Thoracic aorta (tissue), 2 donors: ENCODE measurements around the gene IGFBPL1. TPM values are rescaled to one million over a fixed set of nuclear protein-coding genes. Genes with fewer than 3 reads are reported as not detected.

ENCODE experiments used
- ATAC-seq: fragments of 150-250 bp; one replicate; pipeline ENCODE4 v1.8.0; 2017; ENCODE audit warnings: low read depth; ENCODE audit not compliant: insufficient number of reproducible peaks, low FRiP score
- DNase-seq: peaks from one replicate; pipeline ENCODE4 v3.0.0-alpha.2; 2020; ENCODE audit warnings: low spot score
- H3K27ac ChIP-seq, 2 donors: fragments of 200-600 bp; sonication (generic); 1 replicate in 1 of 2; 2 replicates in 1 of 2; pipeline ENCODE4 v1.5.1; 2016; ENCODE audit warnings: mild to moderate bottlenecking in 2 of 2, moderate library complexity in 2 of 2
- H3K27me3 ChIP-seq: fragments of 200-600 bp; sonication (generic); replicated peaks from 2 replicates; pipeline ENCODE4 v1.6.0; 2016; ENCODE audit warnings: mild to moderate bottlenecking; ENCODE audit not compliant: insufficient read depth
- H3K36me3 ChIP-seq: fragments of 200-600 bp; sonication (generic); one replicate; pipeline ENCODE4 v1.5.1; 2016
- H3K4me1 ChIP-seq, 2 donors: fragments of 200-600 bp; sonication (generic); 1 replicate in 1 of 2; 2 replicates in 1 of 2; pipeline versions ENCODE4 v1.5.1 to v1.6.0; 2016; ENCODE audit warnings: low read depth in 2 of 2, mild to moderate bottlenecking in 1 of 2; ENCODE audit not compliant: control insufficient read depth in 1 of 2
- H3K4me3 ChIP-seq: fragments of 200-600 bp; sonication (generic); 2 replicates; pipeline ENCODE4 v1.5.1; 2016; ENCODE audit warnings: mild to moderate bottlenecking
- H3K9me3 ChIP-seq: fragments of 200-600 bp; sonication (generic); 2 replicates; pipeline ENCODE4 v1.5.1; 2016
- CTCF ChIP-seq: fragments of 200-600 bp; sonication (generic); IDR thresholded peaks from one replicate; pipeline ENCODE4 v1.5.1; 2019; ENCODE audit warnings: antibody characterized with exemption
- total RNA-seq, 2 donors: library from RNA; depleted of rRNA; stranded (reverse); fragments of >200 nt; gene quantifications; one replicate each; pipeline versions ENCODE4 v1.1.0 to v1.2.3, GENCODE V29; 2016

The IGFBPL1 gene
- total RNA-seq, 2 donors from 2014 or later: 16.6 to 34.0 TPM

DNA sequence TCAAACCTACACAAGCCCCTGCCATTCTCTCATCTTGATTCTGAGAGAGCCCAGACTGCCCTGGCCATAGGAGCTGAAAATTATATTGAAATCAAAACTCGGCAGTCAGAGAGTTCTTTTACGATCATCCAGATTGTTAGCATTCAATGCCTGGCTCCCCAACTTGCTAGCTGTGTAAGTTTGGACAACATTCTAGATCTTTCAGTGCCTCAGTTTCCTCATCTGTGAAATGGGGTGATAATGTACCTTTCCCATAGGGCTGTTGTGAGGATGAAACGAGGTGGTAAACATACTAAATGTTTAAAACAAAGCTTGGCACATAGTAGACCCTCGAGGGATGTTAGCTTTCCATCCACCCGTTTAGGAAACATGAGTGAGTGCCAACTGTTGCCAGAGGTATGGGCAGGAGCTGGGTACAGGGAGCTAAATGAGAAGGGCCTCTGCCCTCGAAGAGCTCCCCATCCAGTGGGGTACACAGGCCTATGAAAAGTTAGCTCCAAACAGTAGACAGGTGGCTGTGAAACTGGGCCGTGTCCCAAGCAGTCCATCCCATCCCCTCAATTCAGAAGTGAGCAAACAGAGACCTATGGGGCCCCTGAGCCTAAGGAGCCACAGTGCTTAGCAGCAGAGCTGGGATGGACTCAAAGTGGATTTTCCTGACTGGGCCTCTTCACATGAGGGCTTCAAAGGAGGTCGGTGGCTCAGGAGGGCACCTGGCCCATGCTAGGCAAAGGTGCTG lies 17.3 kb upstream of the IGFBPL1 start:
- Histone ChIP-seq H3K4me1 (no peaks in the 10 kb centered on the region), H3K9me3 (no peaks in the 10 kb centered on the region), H3K4me3 (no peak overlapping the region), H3K36me3 (no peaks in the 10 kb centered on the region), H3K27ac (no peak overlapping the region), H3K27me3 (no peaks in the 10 kb centered on the region)
- no peak for TF ChIP-seq CTCF
- ATAC-seq (no peak), DNase-seq (no peak)

DNA sequence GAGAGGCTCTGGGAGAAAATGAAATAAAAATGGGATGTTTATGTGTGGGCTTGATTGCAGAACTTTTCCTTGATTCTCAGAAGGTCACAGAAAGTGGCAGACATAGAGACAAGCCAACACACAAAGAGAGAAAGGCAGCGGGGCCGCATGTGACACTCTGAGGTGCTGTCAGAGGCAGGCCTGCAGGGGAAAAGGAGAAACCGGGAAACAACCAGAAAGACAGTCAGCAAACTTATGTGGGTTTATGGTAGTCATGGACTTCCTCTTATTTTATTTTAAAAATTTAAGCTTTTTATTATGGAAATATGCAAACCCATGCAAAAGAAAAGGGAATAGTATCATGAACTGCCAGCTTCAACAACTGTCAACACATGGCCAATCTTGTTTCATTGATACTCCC lies 16.3 kb upstream of the IGFBPL1 start:
- no peak for TF ChIP-seq CTCF
- no peak overlapping the region for H3K27ac ChIP-seq
- no peak overlapping the region for H3K4me3 ChIP-seq
- ATAC-seq (no peak), DNase-seq (no peak)
- H3K9me3 ChIP-seq: no peaks in the 10 kb centered on the region
- H3K4me1 ChIP-seq: no peaks in the 10 kb centered on the region
- H3K27me3 ChIP-seq: no peaks in the 10 kb centered on the region
- H3K36me3 ChIP-seq: no peaks in the 10 kb centered on the region

DNA sequence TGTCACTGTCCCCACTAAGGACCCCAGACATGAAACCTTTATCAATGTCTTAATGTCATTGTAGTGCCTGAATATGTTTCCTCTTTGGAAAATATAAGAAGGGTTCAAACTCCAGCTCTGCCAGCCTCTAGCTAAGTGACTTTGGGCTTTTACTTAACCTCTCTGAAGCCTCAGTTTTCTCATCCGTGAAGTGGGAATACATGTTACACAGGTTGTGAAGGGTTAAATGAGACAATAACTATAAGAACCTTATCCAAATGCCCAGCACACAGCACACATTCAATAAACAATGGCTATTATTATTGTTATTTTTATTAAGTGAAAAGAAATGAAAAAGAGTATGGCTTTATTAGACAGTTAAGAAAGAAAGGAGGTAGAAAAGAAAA lies 15.7 kb upstream of the IGFBPL1 start:
- no peaks in the 10 kb centered on the region for H3K36me3 ChIP-seq
- H3K27ac ChIP-seq: no peak overlapping the region
- no peaks in the 10 kb centered on the region for H3K9me3 ChIP-seq
- H3K27me3 ChIP-seq: no peaks in the 10 kb centered on the region
- no peak overlapping the region for H3K4me3 ChIP-seq
- DNase-seq (no peak), ATAC-seq (no peak)
- H3K4me1 ChIP-seq: no peaks in the 10 kb centered on the region
- no peak for TF ChIP-seq CTCF

- ATAC-seq (no peak), DNase-seq (no peak)
- Histone ChIP-seq H3K36me3 (no peaks in the 10 kb centered on the region), H3K27me3 (no peaks in the 10 kb centered on the region), H3K4me1 (no peaks in the 10 kb centered on the region), H3K27ac (no peak overlapping the region), H3K4me3 (no peak overlapping the region), H3K9me3 (no peaks in the 10 kb centered on the region)
- TF ChIP-seq CTCF: no peak
These were observed 15.1 kb upstream of the IGFBPL1 start for GRCh38 chr9:38439291-38439915.

DNA sequence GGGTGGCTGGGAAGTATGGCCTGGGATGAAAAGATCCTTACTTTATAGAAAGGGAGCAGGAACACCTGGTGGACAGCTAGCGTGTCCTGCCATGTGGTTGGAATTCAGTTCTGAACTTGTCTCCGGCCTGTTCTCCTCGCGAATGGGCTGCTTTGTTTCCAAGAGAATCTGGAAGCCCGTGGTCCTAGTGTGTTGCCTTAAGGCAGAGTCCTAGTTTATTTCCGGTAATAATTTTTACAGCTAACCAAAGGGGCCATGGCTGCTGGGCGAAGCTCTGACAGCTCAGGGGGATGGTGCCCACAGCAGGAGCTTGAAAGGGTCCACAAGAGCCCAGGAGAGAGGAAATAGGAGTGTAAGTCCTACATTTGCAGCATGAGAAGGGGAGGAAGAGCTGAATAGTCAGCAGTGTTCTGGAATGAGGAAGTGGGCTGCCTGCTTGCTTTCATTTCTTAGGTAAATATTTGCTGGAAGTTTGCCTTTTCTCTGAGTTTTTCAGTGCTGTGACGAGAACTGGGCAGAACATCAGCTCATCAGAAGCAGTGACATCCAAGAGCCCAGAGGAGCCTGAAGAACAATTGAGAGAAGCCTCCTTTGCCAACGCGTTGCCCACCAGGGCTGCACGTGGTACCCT lies 13.1 kb upstream of the IGFBPL1 start:
- Histone ChIP-seq H3K9me3 (no peaks in the 10 kb centered on the region), H3K4me3 (no peak overlapping the region), H3K27ac (no peak overlapping the region), H3K4me1 (no peaks in the 10 kb centered on the region), H3K36me3 (no peaks in the 10 kb centered on the region), H3K27me3 (no peaks in the 10 kb centered on the region)
- DNase-seq: no peak
- ATAC-seq: no peak
- TF ChIP-seq CTCF: no peak
